A549 (cell line): ENCODE measurements around the gene CD109. TPM values are rescaled to one million over a fixed set of nuclear protein-coding genes. Genes with fewer than 3 reads are reported as not detected.

Experiments
- ATAC-seq, 2 experiments: fragments of 200-7000 bp in 1 of 2; fragments of >200 bp in 1 of 2; cut with Nextera tagmentation in 1 of 2; cut with Tn5 transposase in 1 of 2; 3 replicates each; pipeline versions ENCODE4 v1.8.0 to v1.9.1; 2018 to 2020; ENCODE audit warnings: mild to moderate bottlenecking in 1 of 2, moderate library complexity in 1 of 2
- CTCF ChIA-PET: fragments of 300-600 bp; sonication (Branson Sonifier 250); formaldehyde crosslinking; extraction: SDS; loops from one replicate; lab custom pipeline; 2021; ENCODE audit warnings: antibody characterized with exemption, inconsistent platforms; lab: Yijun Ruan, JAX
- POLR2A ChIA-PET: fragments of 350-600 bp; formaldehyde crosslinking; extraction: SDS; loops from one replicate; lab custom pipeline; 2021; ENCODE audit warnings: antibody characterized with exemption, inconsistent platforms; lab: Yijun Ruan, JAX
- DNase-seq, 2 experiments: peaks; one replicate each; pipeline versions ENCODE4 v3.0.0 to v3.0.0-alpha.2; 2011 to 2016; ENCODE audit warnings: low read depth in 1 of 2, low spot score in 1 of 2
- FAIRE-seq: peaks from 2 replicates; lab custom pipeline; 2011; peaks lifted over from hg19 to GRCh38; lab: Jason Lieb, UNC
- H3K27ac ChIP-seq, 2 experiments: fragments of >200 bp; sonication (Bioruptor Twin); formaldehyde crosslinking; 3 replicates each; pipeline ENCODE4 v1.5.1; 2016 to 2017
- H3K4me1 ChIP-seq: fragments of >200 bp; sonication (Bioruptor Twin); formaldehyde crosslinking; 3 replicates; pipeline ENCODE4 v1.6.1; 2016
- H3K4me2 ChIP-seq: fragments of >200 bp; sonication (Bioruptor Twin); formaldehyde crosslinking; 3 replicates; pipeline ENCODE4 v1.6.1; 2016
- H3K4me3 ChIP-seq: fragments of >200 bp; sonication (Bioruptor Twin); formaldehyde crosslinking; 3 replicates; pipeline ENCODE4 v1.5.1; 2016
- H3K9me3 ChIP-seq: fragments of >200 bp; sonication (Bioruptor Twin); formaldehyde crosslinking; 3 replicates; pipeline ENCODE4 v1.6.1; 2016
- BHLHE40 ChIP-seq: IDR thresholded peaks from 2 replicates; pipeline ENCODE4 v1.6.1; 2012; ENCODE audit warnings: low read depth, low read length, inconsistent platforms
- CBX2 ChIP-seq: fragments of 200-600 bp; sonication (generic); IDR thresholded peaks from 2 replicates; pipeline ENCODE4 v1.6.1; 2016; ENCODE audit warnings: low read depth, mild to moderate bottlenecking, borderline replicate concordance
- CHD4 ChIP-seq: fragments of 200-600 bp; sonication (generic); IDR thresholded peaks from 2 replicates; pipeline ENCODE4 v1.6.1; 2016; ENCODE audit warnings: antibody characterized with exemption, mild to moderate bottlenecking, borderline replicate concordance
- EHF ChIP-seq: fragments of 250-450 bp; sonication (Bioruptor Pico); IDR thresholded peaks from 2 replicates; pipeline ENCODE4 v1.5.0; 2020; ENCODE audit warnings: mild to moderate bottlenecking
- EHMT2 ChIP-seq: fragments of 200-600 bp; sonication (generic); IDR thresholded peaks from 2 replicates; pipeline ENCODE4 v1.6.1; 2016; ENCODE audit warnings: antibody characterized with exemption, low read depth, mild to moderate bottlenecking, moderate library complexity
- EP300 ChIP-seq, 2 experiments: fragments of >200 bp; sonication (Bioruptor Twin); formaldehyde crosslinking; IDR thresholded peaks; 2 replicates in 1 of 2; 3 replicates in 1 of 2; pipeline ENCODE4 v1.6.1; 2016 to 2017
- FOSB ChIP-seq: fragments of 250-450 bp; sonication (Bioruptor Pico); IDR thresholded peaks from 2 replicates; pipeline ENCODE4 v1.5.0; 2020; ENCODE audit warnings: mild to moderate bottlenecking, moderate library complexity
- FOSL2 ChIP-seq, 2 experiments: fragments of 450-650 bp in 1 of 2; fragments of >200 bp in 1 of 2; sonication (Bioruptor Twin) in 1 of 2; formaldehyde crosslinking; IDR thresholded peaks; 2 replicates each; pipeline versions ENCODE4 v1.5.0 to v1.6.1; 2016 to 2020; ENCODE audit warnings: mild to moderate bottlenecking in 1 of 2, moderate library complexity in 1 of 2
- HEYL ChIP-seq: fragments of 250-450 bp; sonication (Bioruptor Pico); IDR thresholded peaks from 2 replicates; pipeline ENCODE4 v1.8.0; 2021; ENCODE audit warnings: mild to moderate bottlenecking, moderate library complexity
- HOXA7 ChIP-seq: fragments of 250-450 bp; sonication (Bioruptor Pico); IDR thresholded peaks from 2 replicates; pipeline ENCODE4 v1.5.0; 2020; ENCODE audit warnings: mild to moderate bottlenecking, moderate library complexity
- HOXB13 ChIP-seq: fragments of 250-450 bp; sonication (Bioruptor Pico); IDR thresholded peaks from 2 replicates; pipeline ENCODE4 v1.5.0; 2020; ENCODE audit warnings: low read depth, mild to moderate bottlenecking, moderate library complexity
- JUNB ChIP-seq: fragments of >200 bp; sonication (Bioruptor Twin); formaldehyde crosslinking; IDR thresholded peaks from 2 replicates; pipeline ENCODE4 v1.6.1; 2016
- KDM5A ChIP-seq: fragments of 200-600 bp; sonication (generic); IDR thresholded peaks from 2 replicates; pipeline ENCODE4 v1.6.1; 2016; ENCODE audit warnings: antibody characterized with exemption, mild to moderate bottlenecking
- MAFK ChIP-seq: fragments of 450-650 bp; IDR thresholded peaks from 2 replicates; pipeline ENCODE4 v1.6.1; 2014; ENCODE audit not compliant: partially characterized antibody
- MAX ChIP-seq: IDR thresholded peaks from 2 replicates; pipeline ENCODE4 v1.6.1; 2012
- MYC ChIP-seq: IDR thresholded peaks from 2 replicates; pipeline ENCODE4 v1.6.1; 2012; ENCODE audit warnings: mild to moderate bottlenecking, inconsistent platforms, low read length, improper control_type of control experiment, borderline replicate concordance
- NFE2L2 ChIP-seq: fragments of 150-350 bp; conservative IDR thresholded peaks from 2 replicates; pipeline ENCODE4 v1.6.1; 2014; ENCODE audit warnings: low read length
- NPAS2 ChIP-seq: fragments of 250-450 bp; sonication (Bioruptor Pico); IDR thresholded peaks from 2 replicates; pipeline ENCODE4 v1.8.0; 2022; ENCODE audit warnings: mild to moderate bottlenecking, moderate library complexity, borderline replicate concordance
- NR3C1 ChIP-seq: fragments of >200 bp; sonication (Bioruptor Twin); formaldehyde crosslinking; IDR thresholded peaks from 3 replicates; pipeline ENCODE4 v1.6.1; 2017
- PHF8 ChIP-seq: fragments of 200-600 bp; sonication (generic); IDR thresholded peaks from 2 replicates; pipeline ENCODE4 v1.6.1; 2016; ENCODE audit warnings: low read depth, mild to moderate bottlenecking, antibody characterized with exemption, moderate library complexity, borderline replicate concordance
- POLR2A ChIP-seq: IDR thresholded peaks from 2 replicates; pipeline ENCODE4 v1.6.1; 2012; ENCODE audit warnings: mild to moderate bottlenecking, low read length
- RCOR1 ChIP-seq: fragments of 150-350 bp; IDR thresholded peaks from 2 replicates; pipeline ENCODE4 v1.6.1; 2014; ENCODE audit warnings: antibody characterized with exemption, low read length, low read depth
- REST ChIP-seq: fragments of 200-600 bp; sonication (generic); IDR thresholded peaks from 2 replicates; pipeline ENCODE4 v1.6.1; 2016; ENCODE audit warnings: antibody characterized with exemption, mild to moderate bottlenecking, moderate library complexity
- RFX5 ChIP-seq: fragments of 450-650 bp; IDR thresholded peaks from 2 replicates; pipeline ENCODE4 v1.7.1; 2014; ENCODE audit warnings: antibody characterized with exemption, mild to moderate bottlenecking, moderate library complexity
- SMC3 ChIP-seq: fragments of >200 bp; sonication (Bioruptor Twin); formaldehyde crosslinking; IDR thresholded peaks from 3 replicates; pipeline ENCODE4 v1.6.1; 2018; ENCODE audit warnings: inconsistent platforms
- ZFP36 ChIP-seq: fragments of 450-650 bp; IDR thresholded peaks from 2 replicates; pipeline ENCODE4 v1.6.1; 2014; ENCODE audit warnings: borderline replicate concordance; ENCODE audit not compliant: partially characterized antibody
- ZNF302 ChIP-seq: fragments of 250-450 bp; sonication (Bioruptor Pico); IDR thresholded peaks from 2 replicates; pipeline ENCODE4 v1.9.0; 2021; ENCODE audit warnings: inconsistent platforms, mild to moderate bottlenecking, moderate library complexity
- WGBS: methylation state at CpG from one replicate; pipeline ENCODE4 v1.1.6; 2017; ENCODE audit errors: missing lambda C conversion rate; 5-methylcytosine and 5-hydroxymethylcytosine counted together
- polyA plus RNA-seq, 4 experiments: library from polyadenylated mRNA; depleted of rRNA in 3 of 4; stranded (reverse); fragments of >200 nt; fragmentation: RNase III in 1 of 4; extraction: RNeasy Plus Mini Kit Qiagen cat#74134 plus additional on column Dnase treatment in 1 of 4; gene quantifications; 2 replicates in 3 of 4; 3 replicates in 1 of 4; pipeline ENCODE4 v1.2.3, GENCODE V29; 2011 to 2017

The CD109 gene
- polyA plus RNA-seq, 2 of the 4 experiments (the other 2 are of a cell fraction) = 18.3 to 56.7 TPM

DNA sequence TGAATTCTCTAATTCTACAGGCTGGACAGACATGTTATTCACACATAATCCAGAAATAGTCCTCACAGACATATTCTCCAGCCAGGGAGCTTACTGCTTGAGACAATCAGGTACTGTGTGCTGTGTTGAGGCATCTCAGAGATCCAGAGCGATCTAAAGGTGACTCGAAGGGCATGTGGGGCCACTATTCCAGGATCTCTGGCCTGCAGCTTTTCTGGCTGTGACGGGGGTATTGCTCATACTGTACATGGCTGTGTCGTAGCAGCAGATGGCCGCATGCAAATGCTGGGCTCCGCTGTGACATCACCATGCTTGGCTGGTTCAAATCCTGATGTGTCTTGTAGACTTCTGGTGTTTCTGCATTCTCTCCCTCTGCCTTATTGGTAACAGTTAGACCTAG, 37.8 kb downstream of the CD109 start:
- ChIA-PET CTCF (interaction anchor here (0.6 to 6.0 kb wide), 28 partner anchors 10 to 1501 kb away, joined by 3 to 114 read pairs (median 6); partner anchors contain the start of gene SLC17A5), POLR2A (interaction anchor here (1.1 to 1.3 kb wide), 2 partner anchors 58 to 80 kb away, joined by 3 to 4 read pairs; partner anchors contain the start of gene SLC17A5)
- TF ChIP-seq FOSL2 (IDR thresholded peaks at IDR 0.05) (no peak), FOSL2 (CRISPR knock-in tag; IDR thresholded peaks at IDR 0.05) (no peak), NR3C1 (no peak), EHF (no peak), JUNB (no peak), BHLHE40 (no peak), POLR2A (no peak), SMC3 (no peak), HEYL (CRISPR knock-in tag) (no peak), HOXB13 (CRISPR knock-in tag) (no peak), CHD4 (no peak), MAX (no peak), CBX2 (no peak), HOXA7 (CRISPR knock-in tag) (no peak), FOSB (no peak), ZFP36 (no peak), KDM5A (no peak)
- no peaks in the 10 kb centered on the region for H3K9me3 ChIP-seq
- 66% methylated on average over 6 of the region's 6 CpGs for WGBS
- H3K4me3 ChIP-seq = no peak overlapping the region
- ATAC-seq (no peak), DNase-seq (no peak), FAIRE-seq (no peak)
- H3K4me1 ChIP-seq = peaks cover 4% of the 10 kb centered on the region; the same call in 1 of the 3 replicates
- H3K4me2 ChIP-seq = no peak overlapping the region
- H3K27ac ChIP-seq = no peak overlapping the region

GRCh38 chr6:73734832-73735453, 38.9 kb downstream of the CD109 start:
- Histone ChIP-seq H3K27ac (no peak overlapping the region), H3K4me2 (no peak overlapping the region), H3K9me3 (no peaks in the 10 kb centered on the region), H3K4me1 (peaks cover 4% of the 10 kb centered on the region; the same call in 1 of the 3 replicates), H3K4me3 (no peak overlapping the region)
- ChIA-PET POLR2A (no interaction called here), CTCF (no interaction called here)
- DNase-seq (no peak), ATAC-seq (no peak), FAIRE-seq (no peak)
- WGBS = 82% methylated on average over 2 of the region's 2 CpGs
- TF ChIP-seq MAX = no peak
- no peak for TF ChIP-seq MYC
- TF ChIP-seq FOSL2 (IDR thresholded peaks at IDR 0.05) = no peak
- no peak for TF ChIP-seq FOSL2 (CRISPR knock-in tag; IDR thresholded peaks at IDR 0.05)
- TF ChIP-seq NPAS2 (CRISPR knock-in tag) = no peak
- no peak for TF ChIP-seq REST
- no peak for TF ChIP-seq RCOR1
- TF ChIP-seq NFE2L2 = no peak
- TF ChIP-seq MAFK = no peak
- no peak for TF ChIP-seq JUNB
- TF ChIP-seq PHF8 = no peak
- no peak for TF ChIP-seq ZNF302 (CRISPR knock-in tag)
- no peak for TF ChIP-seq EP300 (IDR thresholded peaks at IDR 0.05)
- TF ChIP-seq EHMT2 = no peak
- TF ChIP-seq CBX2 = no peak
- no peak for TF ChIP-seq RFX5
- TF ChIP-seq, all 56 proteins: peak for 0
